Measurements from ENCODE around the gene BBS1. TPM values are rescaled to one million over a fixed set of nuclear protein-coding genes. Genes with fewer than 3 reads are reported as not detected.

BBS1 gene
- total RNA-seq, 2 experiments from 2014 or later, result 7.7 to 13.1 TPM

GRCh38 chr11:66491315-66491935 is 19.0 kb upstream of the BBS1 start:
- Mint-ChIP-seq H3K9me3 (no peaks in the 10 kb centered on the region), H3K4me3 (no peak overlapping the region), H3K36me3 (peaks cover 7% of the 10 kb centered on the region), H3K4me1 (no peaks in the 10 kb centered on the region), H3K27me3 (no peaks in the 10 kb centered on the region), H3K27ac (no peak overlapping the region)
- DNase-seq, result no peak

GRCh38 chr11:66492161-66492865 is 18.1 kb upstream of the BBS1 start:
- DNase-seq, result no peak
- H3K36me3 Mint-ChIP-seq, result peaks cover 13% of the 10 kb centered on the region

GRCh38 chr11:66493130-66493529 is 17.3 kb upstream of the BBS1 start:
- Mint-ChIP-seq H3K27me3 (no peaks in the 10 kb centered on the region), H3K36me3 (peaks cover 13% of the 10 kb centered on the region), H3K4me3 (no peak overlapping the region), H3K9me3 (no peaks in the 10 kb centered on the region), H3K4me1 (no peaks in the 10 kb centered on the region), H3K27ac (no peak overlapping the region)
- no peak for DNase-seq

More at GRCh38 chr11:66492161-66492865, 18.1 kb upstream of the BBS1 start:
- Mint-ChIP-seq H3K9me3 (no peaks in the 10 kb centered on the region), H3K27ac (no peak overlapping the region), H3K4me3 (no peak overlapping the region), H3K27me3 (no peaks in the 10 kb centered on the region), H3K4me1 (no peaks in the 10 kb centered on the region)

GRCh38 chr11:66494458-66494857 is 16.0 kb upstream of the BBS1 start:
- H3K27me3 Mint-ChIP-seq, result no peaks in the 10 kb centered on the region
- no peak for DNase-seq
- no peaks in the 10 kb centered on the region for H3K9me3 Mint-ChIP-seq
- no peak overlapping the region for H3K4me3 Mint-ChIP-seq
- peaks cover 14% of the 10 kb centered on the region for H3K36me3 Mint-ChIP-seq
- no peak overlapping the region for H3K27ac Mint-ChIP-seq
- H3K4me1 Mint-ChIP-seq, result no peaks in the 10 kb centered on the region

- Mint-ChIP-seq H3K27me3 (no peaks in the 10 kb centered on the region), H3K4me3 (no peak overlapping the region), H3K36me3 (peaks cover 14% of the 10 kb centered on the region), H3K4me1 (no peaks in the 10 kb centered on the region), H3K9me3 (no peaks in the 10 kb centered on the region), H3K27ac (no peak overlapping the region)
- no peak for DNase-seq
These were observed 15.5 kb upstream of the BBS1 start for GRCh38 chr11:66494935-66495334.

GRCh38 chr11:66495401-66495854 is 15.0 kb upstream of the BBS1 start:
- Mint-ChIP-seq H3K4me3 (no peak overlapping the region), H3K36me3 (peaks cover 14% of the 10 kb centered on the region), H3K9me3 (no peaks in the 10 kb centered on the region), H3K4me1 (no peaks in the 10 kb centered on the region), H3K27ac (no peak overlapping the region), H3K27me3 (no peaks in the 10 kb centered on the region)
- no peak for DNase-seq

- DNase-seq, result no peak
- H3K27me3 Mint-ChIP-seq, result no peaks in the 10 kb centered on the region
- no peaks in the 10 kb centered on the region for H3K4me1 Mint-ChIP-seq
- no peak overlapping the region for H3K4me3 Mint-ChIP-seq
- peaks cover 19% of the 10 kb centered on the region for H3K36me3 Mint-ChIP-seq
- no peak overlapping the region for H3K27ac Mint-ChIP-seq
- H3K9me3 Mint-ChIP-seq, result no peaks in the 10 kb centered on the region
These were observed 13.2 kb upstream of the BBS1 start for GRCh38 chr11:66497206-66497605.

- DNase-seq, result no peak
- Mint-ChIP-seq H3K9me3 (no peaks in the 10 kb centered on the region), H3K4me1 (no peaks in the 10 kb centered on the region), H3K27ac (no peak overlapping the region), H3K27me3 (no peaks in the 10 kb centered on the region), H3K4me3 (no peak overlapping the region), H3K36me3 (peaks cover 16% of the 10 kb centered on the region)
These were observed 11.9 kb upstream of the BBS1 start for GRCh38 chr11:66498506-66498905.

GRCh38 chr11:66505276-66505816 is 5.1 kb upstream of the BBS1 start:
- no peaks in the 10 kb centered on the region for H3K9me3 Mint-ChIP-seq
- DNase-seq, result no peak
- no peaks in the 10 kb centered on the region for H3K27me3 Mint-ChIP-seq
- peaks cover 7% of the 10 kb centered on the region for H3K36me3 Mint-ChIP-seq
- H3K4me1 Mint-ChIP-seq, result no peaks in the 10 kb centered on the region
- H3K4me3 Mint-ChIP-seq, result no peak overlapping the region
- H3K27ac Mint-ChIP-seq, result no peak overlapping the region

GRCh38 chr11:66509131-66509561 is 1.3 kb upstream of the BBS1 start:
- Mint-ChIP-seq H3K4me1 (peaks cover 9% of the 10 kb centered on the region), H3K36me3 (peaks cover 4% of the 10 kb centered on the region), H3K27ac (no peak overlapping the region), H3K4me3 (no peak overlapping the region), H3K27me3 (no peaks in the 10 kb centered on the region), H3K9me3 (no peaks in the 10 kb centered on the region)
- no peak for DNase-seq

GRCh38 chr11:66510990-66511339 is 530 bp downstream of the BBS1 start:
- no peak for DNase-seq
- H3K4me3 Mint-ChIP-seq, result peak overlapping the region; percentile 88
- peak overlapping the region; percentile 25 for H3K27ac Mint-ChIP-seq
- H3K36me3 Mint-ChIP-seq, result peaks cover 4% of the 10 kb centered on the region
- no peaks in the 10 kb centered on the region for H3K27me3 Mint-ChIP-seq
- H3K9me3 Mint-ChIP-seq, result no peaks in the 10 kb centered on the region
- H3K4me1 Mint-ChIP-seq, result peaks cover 9% of the 10 kb centered on the region

- no peak overlapping the region for H3K27ac Mint-ChIP-seq
- peaks cover 16% of the 10 kb centered on the region for H3K36me3 Mint-ChIP-seq
- DNase-seq, result no peak
- H3K27me3 Mint-ChIP-seq, result no peaks in the 10 kb centered on the region
- H3K9me3 Mint-ChIP-seq, result no peaks in the 10 kb centered on the region
- H3K4me3 Mint-ChIP-seq, result no peak overlapping the region
- H3K4me1 Mint-ChIP-seq, result no peaks in the 10 kb centered on the region
These were observed 13.2 kb downstream of the BBS1 start for GRCh38 chr11:66523611-66524010.

- no peaks in the 10 kb centered on the region for H3K9me3 Mint-ChIP-seq
- H3K4me3 Mint-ChIP-seq, result no peak overlapping the region
- H3K4me1 Mint-ChIP-seq, result no peaks in the 10 kb centered on the region
- no peak for DNase-seq
- H3K27ac Mint-ChIP-seq, result no peak overlapping the region
- H3K27me3 Mint-ChIP-seq, result no peaks in the 10 kb centered on the region
- H3K36me3 Mint-ChIP-seq, result peaks cover 14% of the 10 kb centered on the region
These were observed 14.0 kb downstream of the BBS1 start for GRCh38 chr11:66524304-66525040.

GRCh38 chr11:66529069-66529468 is 18.6 kb downstream of the BBS1 start:
- Mint-ChIP-seq H3K27me3 (no peaks in the 10 kb centered on the region), H3K27ac (no peak overlapping the region), H3K4me1 (no peaks in the 10 kb centered on the region), H3K9me3 (no peaks in the 10 kb centered on the region), H3K4me3 (no peak overlapping the region), H3K36me3 (no peaks in the 10 kb centered on the region)
- DNase-seq, result no peak

GRCh38 chr11:66529655-66530054 is 19.2 kb downstream of the BBS1 start:
- Mint-ChIP-seq H3K9me3 (no peaks in the 10 kb centered on the region), H3K27ac (no peak overlapping the region), H3K36me3 (no peaks in the 10 kb centered on the region), H3K4me3 (no peak overlapping the region), H3K4me1 (no peaks in the 10 kb centered on the region), H3K27me3 (no peaks in the 10 kb centered on the region)
- DNase-seq, result no peak
